Stimulated activated CD4-positive, alpha-beta T cell treated with anti-CD3 and anti-CD28 coated beads, Interleukin-2, amount 100 ng/mL, for 4 hours (primary cell): ENCODE data around the gene SLC16A8.

ENCODE experiments used
- DNase-seq: peaks from one replicate; pipeline ENCODE4 v3.0.0-alpha.2; 2020; ENCODE audit warnings: low read depth

Gene SLC16A8

GRCh38 chr22:38072322-38073149 is 11.4 kb downstream of the SLC16A8 start:
- DNase-seq, result no peak

GRCh38 chr22:38071421-38072321 is 12.3 kb downstream of the SLC16A8 start:
- DNase-seq, result no peak

GRCh38 chr22:38070250-38070921 is 13.6 kb downstream of the SLC16A8 start:
- DNase-seq, result no peak

- DNase-seq, result no peak
Measured at GRCh38 chr22:38069372-38070249, 14.4 kb downstream of the SLC16A8 start.

GRCh38 chr22:38068641-38069371 is 15.2 kb downstream of the SLC16A8 start:
- no peak for DNase-seq

GRCh38 chr22:38067761-38068360 is 16.1 kb downstream of the SLC16A8 start:
- DNase-seq, result no peak

GRCh38 chr22:38067028-38067415 is 17.0 kb downstream of the SLC16A8 start:
- no peak for DNase-seq

- no peak for DNase-seq
Measured at GRCh38 chr22:38066381-38067027, 17.5 kb downstream of the SLC16A8 start.

GRCh38 chr22:38065539-38065938 is 18.4 kb downstream of the SLC16A8 start:
- no peak for DNase-seq

GRCh38 chr22:38062791-38063190 is 21.2 kb downstream of the SLC16A8 start:
- no peak for DNase-seq

- DNase-seq, result peak; percentile 65
Measured at GRCh38 chr22:38056969-38057891, 26.8 kb downstream of the SLC16A8 start, which contains the start of gene PICK1. PICK1 (plus strand) TSS chr22:38057404; CDS start chr22:38057810, 406 bp downstream.

- DNase-seq, result peak; percentile 66
Measured at GRCh38 chr22:38051900-38052862, 31.8 kb downstream of the SLC16A8 start.

- no peak for DNase-seq
Measured at GRCh38 chr22:38051261-38051660, 32.7 kb downstream of the SLC16A8 start.

GRCh38 chr22:38050720-38051119 is 33.3 kb downstream of the SLC16A8 start:
- no peak for DNase-seq

- no peak for DNase-seq
Measured at GRCh38 chr22:38049812-38050619, 34.0 kb downstream of the SLC16A8 start.

- no peak for DNase-seq
Measured at GRCh38 chr22:38046070-38046748, 37.8 kb downstream of the SLC16A8 start.
